Gastroesophageal sphincter (tissue), 3 donors: ENCODE measurements around the gene THEM5.

ENCODE experiments used
- CTCF ChIP-seq, 4 experiments: fragments of 200-600 bp in 2 of 4; fragments of 450-650 bp in 2 of 4; sonication (generic) in 1 of 4; IDR thresholded peaks; one replicate each; pipeline ENCODE4 v1.5.1; 2017 to 2019; ENCODE audit warnings: antibody characterized with exemption in 4 of 4, mild to moderate bottlenecking in 2 of 4, moderate library complexity in 2 of 4
- EP300 ChIP-seq: sonication (generic); formaldehyde crosslinking; IDR thresholded peaks from one replicate; pipeline ENCODE4 v1.6.1; 2017; ENCODE audit warnings: antibody characterized with exemption, mild to moderate bottlenecking

GRCh38 chr1:151828921-151829320 is 24.6 kb downstream of the THEM5 start:
- no peak for TF ChIP-seq CTCF (IDR thresholded peaks at IDR 0.05)
- no peak for TF ChIP-seq EP300
